Right renal pelvis (tissue), 4 donors: Measurements from ENCODE around the gene LAPTM5. TPM values are rescaled to one million over a fixed set of nuclear protein-coding genes. Genes with fewer than 3 reads are reported as not detected.

Experiments used
- DNase-seq, 4 donors: peaks; one replicate each; pipeline ENCODE4 v3.0.0-alpha.2; 2013; ENCODE audit warnings: low read depth in 4 of 4, low spot score in 3 of 4, missing footprints in 1 of 4
- polyA plus RNA-seq, 4 donors: library from polyadenylated mRNA; unstranded; fragments of 120-200 nt; gene quantifications; one replicate each; pipeline ENCODE4 v1.2.1, GENCODE V29; 2013; ENCODE audit not compliant: insufficient read length in 4 of 4

LAPTM5 gene
- polyA plus RNA-seq, 4 donors: 17.3 to 19.5 (median 18.9) TPM

DNA sequence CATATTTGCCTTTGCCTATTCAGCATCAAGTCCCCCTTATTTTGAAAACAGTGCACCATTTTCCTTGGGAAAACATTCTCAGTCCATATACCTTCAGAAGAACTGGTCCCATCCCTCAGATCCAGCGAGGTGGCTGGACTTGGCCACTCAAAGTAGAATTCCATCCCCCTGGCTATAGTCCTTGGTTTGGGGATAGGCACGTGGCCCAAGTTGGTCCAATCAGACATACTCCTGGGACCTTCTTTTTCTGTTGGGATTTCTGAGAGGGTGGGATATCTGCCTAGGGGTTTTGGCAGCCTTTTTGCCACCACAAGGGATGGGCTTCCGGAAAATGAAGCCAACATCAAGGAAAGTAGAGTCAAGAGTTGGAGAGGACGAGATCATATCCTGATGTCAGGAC is 23.5 kb downstream of the LAPTM5 start:
- no peak for DNase-seq

DNA sequence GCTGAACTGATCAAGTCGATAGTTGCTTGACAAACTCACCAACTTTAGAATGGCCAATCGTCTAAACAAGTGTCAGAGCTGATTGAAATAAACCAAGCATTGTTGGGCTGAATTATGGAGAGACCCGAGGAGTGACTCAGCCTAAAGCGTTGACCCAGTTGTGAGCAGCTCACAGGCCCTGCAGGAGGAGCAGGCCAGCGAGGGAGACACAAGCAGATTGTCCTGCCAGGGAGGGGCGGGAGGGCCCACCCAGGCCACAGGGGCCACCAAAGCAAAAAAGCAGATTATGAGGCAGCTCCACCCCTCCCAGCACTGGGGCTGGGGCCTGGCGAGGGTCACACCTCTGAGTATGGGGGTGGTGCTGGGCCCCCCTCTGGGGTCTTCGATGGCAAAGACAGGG is 24.1 kb downstream of the LAPTM5 start:
- no peak for DNase-seq

DNA sequence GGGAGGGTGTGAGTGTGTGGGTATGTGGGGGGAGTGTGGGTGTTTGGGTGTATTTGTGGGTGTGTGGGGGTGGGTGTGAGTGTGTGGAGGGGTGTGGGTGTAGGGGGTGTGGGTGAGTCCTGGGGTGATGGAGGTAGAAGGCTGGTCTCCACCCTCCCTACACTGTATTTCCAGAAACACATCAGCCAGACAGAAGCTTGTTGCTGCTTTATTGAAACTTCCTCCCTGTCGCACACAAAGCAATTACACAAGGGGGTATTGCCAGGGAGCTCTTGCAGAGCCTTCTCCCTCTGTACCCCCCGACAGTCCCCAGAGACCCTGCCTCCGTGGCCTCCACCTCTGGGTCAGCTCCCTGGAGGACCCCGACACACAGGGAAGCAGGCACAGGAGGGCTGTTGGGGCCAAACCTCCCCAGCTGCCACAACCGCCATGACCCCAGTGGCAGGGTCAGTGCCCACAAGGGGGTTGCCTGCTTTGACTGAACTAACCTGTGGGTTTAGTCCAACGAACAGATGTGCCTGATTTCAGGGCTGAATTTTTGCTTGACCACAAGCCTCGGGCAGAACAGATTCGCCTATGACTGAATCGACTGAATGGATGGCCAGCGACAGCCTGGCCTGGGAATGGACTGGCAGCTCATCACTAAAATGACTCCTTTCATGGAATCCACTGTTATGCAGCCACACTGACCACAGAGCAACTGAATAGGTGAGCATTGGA is 25.1 kb downstream of the LAPTM5 start:
- no peak for DNase-seq

DNA sequence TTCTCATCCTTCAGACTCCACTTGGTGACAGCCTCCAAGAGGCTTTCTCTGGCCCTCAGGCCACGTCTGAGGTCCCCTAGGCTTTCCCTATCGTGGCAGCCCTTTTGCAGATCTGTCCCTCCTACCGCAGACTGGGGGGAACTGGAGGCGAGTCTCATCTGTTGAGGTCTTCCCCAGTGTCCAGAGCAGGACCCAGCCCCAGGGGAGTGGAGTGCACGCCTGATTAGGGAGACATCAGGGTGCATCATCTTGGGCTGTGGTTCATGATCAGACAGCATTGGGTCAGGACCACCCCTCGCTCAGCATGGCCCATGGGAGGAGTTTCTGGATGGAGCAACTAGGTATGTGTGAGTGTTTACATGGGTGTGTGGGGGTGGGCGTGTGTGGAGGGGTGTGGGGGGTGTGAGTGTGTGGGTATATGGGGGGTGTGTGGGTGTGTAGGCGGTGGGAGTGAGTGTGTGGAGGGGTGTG is 25.7 kb downstream of the LAPTM5 start:
- no peak for DNase-seq

DNA sequence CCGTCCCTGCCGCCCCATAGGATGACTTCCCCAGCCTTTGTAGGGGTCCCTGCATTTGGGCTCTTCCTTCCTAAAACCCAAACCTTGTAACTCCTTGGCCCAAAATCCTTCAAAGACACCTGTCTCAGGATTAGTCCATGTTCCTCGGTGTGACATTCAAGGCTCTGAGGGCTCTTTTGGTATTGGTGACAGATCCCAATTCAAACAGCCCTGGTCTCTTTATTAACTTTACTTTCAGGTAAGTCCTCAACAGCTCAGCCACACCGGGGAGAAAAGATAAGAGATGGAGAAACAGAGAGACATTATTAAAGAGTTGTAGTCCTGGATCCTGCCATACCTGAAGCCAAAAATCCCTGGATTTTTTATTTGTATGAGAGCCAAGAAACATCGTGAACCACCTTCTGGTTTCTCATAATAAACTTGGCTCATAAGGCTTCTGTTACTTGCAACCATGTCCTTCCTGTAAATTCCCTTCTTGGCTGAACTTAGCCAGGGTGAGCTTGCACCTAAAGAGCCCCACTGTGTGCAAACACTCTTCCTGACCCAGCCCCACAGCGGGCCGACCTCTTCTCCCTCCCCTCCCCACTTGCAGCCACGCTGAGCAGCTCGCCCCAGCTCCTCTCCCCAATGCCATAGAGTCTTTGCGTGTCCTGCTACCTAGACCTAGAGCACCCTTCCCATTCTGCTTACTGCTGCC is 26.3 kb downstream of the LAPTM5 start:
- no peak for DNase-seq

DNA sequence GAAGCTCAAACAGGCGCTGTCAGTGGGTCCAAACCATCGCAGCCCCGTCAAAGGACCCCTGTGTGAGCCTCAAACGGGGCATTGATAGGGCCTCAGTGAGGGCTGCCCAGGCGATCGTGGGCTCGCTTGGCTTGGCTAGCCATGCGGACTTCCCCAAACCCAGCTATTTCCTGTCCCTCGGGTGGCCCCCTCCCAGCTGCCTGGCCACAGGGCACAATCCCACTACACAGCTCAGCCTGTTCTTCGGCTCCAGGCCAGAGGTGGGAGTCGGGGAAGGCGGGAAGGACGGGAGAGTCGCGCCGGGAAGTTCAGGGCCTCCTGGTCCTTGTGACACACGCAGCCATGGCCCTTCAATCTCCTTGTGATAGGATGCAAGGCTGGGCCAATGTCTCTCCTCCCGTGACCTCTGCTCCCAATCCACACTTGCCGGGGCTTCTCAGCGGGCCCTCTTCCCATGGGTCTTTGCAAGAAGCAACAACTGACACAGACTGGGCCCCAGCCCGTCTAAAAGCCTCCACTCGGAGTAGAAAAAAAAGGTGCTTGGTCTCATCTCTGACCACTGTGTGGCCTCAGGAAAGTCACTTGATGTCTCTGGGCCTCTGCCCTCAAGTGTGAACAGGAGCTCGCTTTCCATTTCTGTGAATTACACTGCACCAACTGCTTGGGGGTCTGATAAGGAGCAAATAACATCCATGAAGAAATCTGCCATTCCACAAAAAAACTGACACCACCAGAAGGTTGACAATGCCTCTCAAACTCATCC is 27.0 kb downstream of the LAPTM5 start:
- peak in 1 of 4 donors; percentile 43 for DNase-seq

DNA sequence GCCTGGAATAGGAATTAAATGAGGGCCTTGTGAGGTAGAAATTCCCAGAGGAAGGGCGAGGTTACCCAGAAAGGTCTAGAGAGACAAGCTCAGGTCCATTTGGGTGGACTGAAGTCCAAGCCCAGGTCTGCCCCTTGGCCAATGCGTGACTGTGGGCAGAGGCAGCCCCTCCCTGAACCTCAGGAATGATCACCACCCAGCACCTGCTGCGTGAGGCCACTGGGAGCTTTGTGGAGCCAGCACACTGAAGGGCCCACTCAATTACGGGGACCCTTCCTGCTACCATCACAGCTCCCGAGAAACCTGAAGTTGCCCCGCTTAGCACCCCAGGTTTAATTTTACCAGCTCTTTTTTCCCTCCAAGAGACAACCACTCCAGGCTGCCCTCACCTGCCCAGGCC is 27.7 kb downstream of the LAPTM5 start:
- no peak for DNase-seq

DNA sequence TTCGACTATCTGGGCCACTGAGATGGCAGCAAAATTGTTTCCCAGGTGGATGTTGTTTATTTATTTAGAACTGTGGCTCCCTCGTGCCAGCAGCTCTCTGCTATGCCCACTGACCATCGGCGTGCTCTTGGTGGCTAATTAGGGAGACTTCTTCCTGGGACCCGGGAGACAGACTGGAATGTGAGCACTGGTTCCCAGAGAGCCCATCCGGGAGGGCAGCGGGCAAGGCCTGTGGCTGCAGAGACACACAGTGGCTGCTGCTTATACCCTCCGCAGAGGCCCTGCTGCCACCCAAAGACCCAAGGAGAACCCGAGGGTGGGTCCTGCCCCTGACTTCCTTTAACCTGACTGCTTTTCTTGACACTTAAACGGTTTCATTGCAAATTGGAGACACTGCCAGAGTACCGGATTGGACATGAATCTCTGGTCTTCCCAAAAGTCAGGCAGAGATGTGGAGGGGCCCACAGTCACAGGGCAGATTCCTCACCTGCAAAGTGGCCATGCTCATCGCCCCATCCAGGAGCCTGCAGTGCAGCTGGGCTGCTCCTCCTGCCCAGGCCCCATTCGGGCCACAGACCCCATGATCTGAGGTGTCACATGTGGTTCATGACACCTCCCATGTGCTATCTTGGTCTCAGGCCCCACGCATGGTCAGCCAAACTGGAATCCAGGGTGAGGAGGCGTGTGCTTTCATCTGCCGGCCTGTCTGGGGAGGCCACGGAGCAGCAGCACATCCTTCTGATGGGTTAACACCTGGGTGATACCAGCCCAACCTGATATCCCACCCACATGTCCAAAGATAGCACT is 28.5 kb downstream of the LAPTM5 start:
- DNase-seq: no peak

DNA sequence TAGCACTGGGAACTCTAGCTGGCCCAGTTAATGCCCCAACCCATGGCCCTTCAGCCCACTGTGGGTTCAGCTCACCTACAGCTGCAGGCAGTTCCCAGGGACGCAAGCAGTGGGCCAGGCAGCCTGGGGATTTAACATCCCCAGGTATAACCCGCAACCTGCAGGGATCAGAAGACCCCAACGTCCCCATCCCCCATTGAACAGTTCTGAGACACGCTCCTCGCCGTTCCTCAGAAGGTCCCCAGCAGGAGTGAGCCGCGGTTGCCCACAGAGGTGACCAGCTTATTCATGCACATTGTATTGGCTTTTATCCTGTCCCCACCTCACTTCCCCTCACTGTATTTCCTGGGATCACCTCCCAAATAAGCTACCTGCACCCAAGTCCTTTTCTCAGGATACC is 29.2 kb downstream of the LAPTM5 start:
- DNase-seq: no peak

DNA sequence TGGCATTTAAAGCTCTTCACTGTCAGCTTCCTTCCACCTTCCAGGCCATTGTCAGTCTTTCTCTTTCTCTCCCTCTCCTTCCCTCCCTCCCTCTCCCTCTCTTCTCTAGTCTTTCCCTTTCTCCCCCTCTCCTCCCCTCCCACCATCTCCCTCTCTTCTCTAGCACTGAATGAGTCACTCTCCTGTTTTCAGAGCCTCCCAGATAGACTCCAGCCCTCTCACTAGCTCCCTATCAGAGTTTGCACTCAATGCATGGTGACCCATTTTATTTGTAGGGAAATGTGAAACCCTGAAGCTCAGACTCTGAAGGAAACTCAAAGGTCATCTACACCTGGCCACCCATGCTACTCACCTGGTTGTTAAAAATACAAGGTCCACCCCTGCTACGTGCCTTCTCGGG is 29.8 kb downstream of the LAPTM5 start:
- DNase-seq: no peak

DNA sequence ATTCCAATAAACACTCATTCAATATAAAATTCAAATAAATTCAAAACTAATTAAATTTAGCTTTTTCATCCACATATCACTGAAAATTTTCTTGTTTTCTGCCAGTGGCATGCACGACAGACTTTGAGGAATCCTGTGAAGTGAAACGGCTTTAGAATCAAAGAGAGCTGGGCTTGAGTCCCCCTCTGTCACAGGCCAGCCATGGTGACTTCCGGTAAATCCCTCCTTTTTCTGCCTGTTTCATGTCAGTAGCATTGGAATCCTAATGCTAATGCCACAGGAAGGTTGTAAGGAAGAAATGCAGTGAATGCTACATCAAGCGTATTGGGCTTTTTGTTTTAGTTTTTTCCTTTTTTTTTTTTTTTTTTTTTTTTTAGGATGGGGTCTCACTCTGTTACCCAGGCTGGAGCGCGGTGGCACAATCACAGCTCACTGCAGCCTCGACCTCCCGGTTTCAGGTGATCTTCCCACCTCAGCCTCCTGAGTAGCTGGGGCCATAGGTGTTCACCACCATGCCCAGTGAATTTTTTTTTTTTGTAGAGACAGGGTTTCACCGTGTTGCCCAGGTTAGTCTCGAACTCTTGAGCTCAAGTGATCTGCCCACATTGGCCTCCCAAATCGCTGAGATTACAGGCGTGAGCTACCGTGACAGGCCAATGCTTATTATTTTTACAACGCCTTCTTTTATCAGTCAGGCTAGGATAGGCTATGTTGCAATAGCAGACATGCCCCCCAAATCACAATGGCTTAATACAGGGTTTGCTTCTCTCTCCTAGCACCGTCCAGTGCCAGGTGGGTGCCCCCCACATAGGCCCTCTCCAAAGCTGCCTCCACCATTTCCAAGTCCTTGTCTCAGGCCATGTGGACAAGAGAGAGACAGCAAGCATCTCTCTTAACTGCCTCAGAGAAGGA is 30.5 kb downstream of the LAPTM5 start:
- DNase-seq: no peak

DNA sequence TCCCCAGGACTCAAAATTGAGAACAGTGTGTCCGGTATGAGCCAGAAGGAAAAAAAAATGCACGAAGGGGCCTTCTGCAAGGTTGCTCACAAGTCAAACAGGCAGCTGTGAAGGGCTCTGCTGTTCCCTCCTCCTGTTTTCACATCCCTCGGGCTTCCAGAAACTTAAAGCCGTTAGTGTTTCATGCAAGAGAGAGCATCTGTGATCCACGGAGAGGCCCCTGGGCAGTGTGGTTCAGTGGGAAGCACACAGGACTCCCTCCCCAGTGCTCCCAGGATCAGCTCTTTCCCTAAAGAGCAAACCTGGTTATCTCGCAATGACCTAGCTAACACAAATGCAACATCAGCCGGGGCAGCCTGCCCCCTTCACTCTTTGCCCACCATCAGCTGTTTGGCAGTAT is 31.3 kb downstream of the LAPTM5 start:
- no peak for DNase-seq

DNA sequence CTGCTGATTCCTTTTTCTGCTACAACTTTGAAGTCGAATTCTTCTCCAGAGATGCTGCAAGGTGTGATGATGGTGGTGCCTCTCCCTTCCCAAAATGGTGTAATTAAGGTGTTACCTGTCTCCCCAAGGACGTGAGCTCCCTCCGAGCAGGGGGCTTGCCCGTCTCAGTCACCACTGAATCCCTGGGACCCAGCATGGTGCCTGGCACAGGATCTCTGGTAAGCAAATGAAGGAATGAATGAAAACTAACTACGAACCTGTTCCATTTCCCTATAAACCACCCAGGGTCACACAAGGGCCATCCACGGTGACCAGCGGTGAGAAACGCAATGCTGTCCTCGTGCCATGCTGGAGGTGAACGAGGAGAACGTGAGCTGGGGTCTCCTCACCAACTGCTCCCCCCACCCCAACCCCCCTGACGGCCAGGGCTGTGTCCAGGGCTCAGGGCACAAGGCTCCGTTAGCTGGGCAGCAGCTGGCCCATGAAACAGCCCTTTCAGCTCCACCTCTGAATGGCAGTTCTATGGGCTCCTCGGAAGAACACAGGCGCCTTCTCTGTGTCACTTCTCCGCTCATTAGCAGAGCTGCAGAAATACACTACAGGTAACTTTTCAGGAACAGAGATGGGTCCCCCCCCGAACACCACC is 32.0 kb downstream of the LAPTM5 start:
- DNase-seq: no peak

DNA sequence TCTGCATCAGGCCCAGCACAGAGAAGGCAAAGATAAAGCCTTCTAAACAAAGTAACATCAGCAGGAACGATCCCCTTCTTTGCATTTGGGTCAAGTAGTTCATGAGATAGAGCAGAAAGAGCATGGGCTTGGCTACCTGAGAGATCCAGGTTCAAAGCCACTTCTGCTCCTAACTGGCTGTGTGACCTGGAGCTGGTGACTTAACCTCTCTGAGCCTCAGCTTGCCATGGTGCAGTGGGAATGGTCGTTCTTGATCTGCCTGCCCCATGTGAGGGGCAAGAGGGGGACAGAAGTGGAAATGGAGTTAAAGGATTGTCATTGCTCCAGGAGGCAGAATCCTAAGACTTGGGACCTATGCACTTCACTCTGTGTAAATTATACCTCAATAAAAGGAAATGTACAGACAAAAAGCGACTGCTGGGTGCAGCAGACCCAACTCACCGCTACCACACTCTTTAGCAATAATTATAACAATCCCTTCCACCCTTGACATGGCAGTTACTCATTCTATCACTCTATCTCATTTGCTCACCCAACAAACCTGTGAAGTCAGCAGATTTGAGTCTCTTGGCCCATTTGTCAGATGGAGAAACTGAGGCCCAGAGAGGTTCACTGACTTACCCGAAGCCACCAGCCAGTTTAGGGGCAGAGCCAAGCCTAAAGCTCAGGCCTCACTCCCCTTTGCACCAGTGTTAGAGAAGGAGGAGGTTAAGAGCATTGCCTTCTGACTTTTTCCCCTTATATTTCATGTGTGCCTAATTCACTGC is 32.7 kb downstream of the LAPTM5 start:
- no peak for DNase-seq

DNA sequence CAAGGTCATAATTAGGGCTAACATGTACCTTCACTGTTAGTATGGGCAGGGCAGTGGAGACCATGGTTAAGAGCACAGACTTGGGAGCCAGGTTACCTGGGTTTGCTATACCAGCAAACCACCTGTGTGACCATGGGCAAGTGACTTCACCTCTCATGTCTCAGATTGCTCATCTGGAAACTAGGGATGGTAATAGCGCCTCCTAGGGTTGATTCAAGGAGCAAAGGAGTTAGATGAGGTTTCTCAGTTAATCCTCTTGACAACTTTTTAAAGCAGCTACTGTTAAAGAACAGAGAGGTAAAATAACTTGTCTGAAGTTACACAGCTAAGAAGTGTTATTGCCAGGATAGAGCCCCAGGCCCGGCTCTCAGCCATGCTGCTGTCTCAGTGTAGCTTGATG is 33.4 kb downstream of the LAPTM5 start:
- no peak for DNase-seq

DNA sequence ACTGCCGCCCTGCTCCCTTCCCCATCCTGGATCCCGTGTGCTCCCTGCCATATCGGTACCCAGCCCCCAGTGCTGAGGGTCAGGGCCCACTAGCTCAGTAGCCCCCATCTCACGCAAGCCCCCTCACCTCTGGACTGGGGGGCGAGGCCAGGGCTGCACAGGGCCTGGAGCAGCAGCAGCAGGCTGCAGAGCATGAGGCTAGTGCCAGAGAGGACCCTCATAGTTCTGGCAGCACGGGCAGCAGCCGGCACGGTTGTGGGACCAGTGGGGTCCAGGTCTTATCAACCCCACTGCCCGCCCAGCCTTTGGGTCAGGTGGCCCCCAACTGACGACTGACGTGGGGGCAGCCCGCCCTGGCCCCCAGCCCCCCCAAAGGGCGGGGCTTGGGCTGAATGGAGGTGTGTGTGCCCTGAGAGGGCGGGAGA is 34.2 kb downstream of the LAPTM5 start, which contains the start of gene MATN1:
MATN1 (minus strand) TSS at position 255 of the 425 bp plus-strand sequence; CDS start at position 221, 34 bp downstream.
- no peak for DNase-seq

DNA sequence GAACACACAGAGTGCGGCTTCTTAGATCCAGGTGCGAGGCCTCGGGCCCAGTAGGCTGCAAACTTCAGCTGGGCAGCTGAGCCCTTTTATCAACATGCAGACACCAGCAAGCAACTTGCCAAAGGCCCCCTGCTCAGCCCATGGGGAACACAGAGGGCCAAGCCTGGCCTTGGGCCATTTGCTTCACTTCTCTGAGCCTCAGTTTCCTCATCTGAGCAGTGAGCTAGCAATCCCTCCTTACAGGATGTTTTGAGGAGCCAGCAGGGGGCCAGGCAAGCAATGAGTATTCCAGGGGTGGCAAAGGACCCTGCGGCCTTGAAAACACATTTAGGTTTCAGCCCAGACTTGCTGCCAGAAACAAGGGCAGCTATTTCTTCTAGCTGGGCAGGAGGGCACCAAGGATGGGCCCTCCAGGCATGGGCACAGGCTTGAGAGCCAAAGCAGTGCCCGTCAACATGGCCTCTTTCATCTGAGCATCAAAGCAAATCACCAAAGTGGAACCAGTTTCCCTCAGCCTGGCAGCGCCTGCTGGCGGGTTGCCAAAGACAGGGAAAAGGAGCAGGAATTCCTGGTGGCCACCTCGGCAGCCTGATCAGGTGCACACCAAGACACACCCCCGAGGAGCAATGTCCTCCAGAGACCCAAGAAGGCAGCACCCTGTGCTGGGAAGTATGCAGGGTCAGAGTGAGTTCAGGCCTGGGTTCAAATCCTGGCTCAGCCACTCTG is 35.6 kb downstream of the LAPTM5 start:
- DNase-seq: peak; percentile 32 to 66 (median 48)
